ENCODE results near the gene TMPRSS11F. TPM values are rescaled to one million over a fixed set of nuclear protein-coding genes. Genes with fewer than 3 reads are reported as not detected.
A peak's percentile ranks its signal among the peaks of the same experiment; 100 is the strongest.
"Not testable (repeated sequence)": the region's sequence is repeated elsewhere in the genome, so short reads cannot be mapped to it uniquely, and the experiment has no call there.

Gene TMPRSS11F
- not detected for total RNA-seq

GRCh38 chr4:68129793-68130192 lies at the start of gene TMPRSS11F:
TSS of gene TMPRSS11F (minus strand) at chr4:68129869. CDS start at chr4:68129820, 49 bp downstream.
- Mint-ChIP-seq H3K36me3 (ENCODE audit: low read depth) (no peaks in the 10 kb centered on the region), H3K27me3 (peaks cover 2% of the 10 kb centered on the region), H3K4me3 (no peak within 1 kb of the TSS), H3K4me1 (no peaks in the 10 kb centered on the region), H3K27ac (no peak within 1 kb of the TSS), H3K9me3 (peaks cover 5% of the 10 kb centered on the region)
- ChIA-PET POLR2A (no interaction called here), CTCF (no interaction called here)
- no peak for DNase-seq

GRCh38 chr4:68176904-68177303 lies 47.2 kb upstream of the TMPRSS11F start:
- no peak for DNase-seq
- CTCF ChIA-PET = no interaction called here
- Mint-ChIP-seq H3K36me3 (ENCODE audit: low read depth) (no peaks in the 10 kb centered on the region), H3K4me3 (no peak overlapping the region), H3K27ac (no peak overlapping the region), H3K9me3 (no peaks in the 10 kb centered on the region), H3K27me3 (peaks cover 8% of the 10 kb centered on the region), H3K4me1 (peaks cover 2% of the 10 kb centered on the region)
- POLR2A ChIA-PET = no interaction called here

DNA sequence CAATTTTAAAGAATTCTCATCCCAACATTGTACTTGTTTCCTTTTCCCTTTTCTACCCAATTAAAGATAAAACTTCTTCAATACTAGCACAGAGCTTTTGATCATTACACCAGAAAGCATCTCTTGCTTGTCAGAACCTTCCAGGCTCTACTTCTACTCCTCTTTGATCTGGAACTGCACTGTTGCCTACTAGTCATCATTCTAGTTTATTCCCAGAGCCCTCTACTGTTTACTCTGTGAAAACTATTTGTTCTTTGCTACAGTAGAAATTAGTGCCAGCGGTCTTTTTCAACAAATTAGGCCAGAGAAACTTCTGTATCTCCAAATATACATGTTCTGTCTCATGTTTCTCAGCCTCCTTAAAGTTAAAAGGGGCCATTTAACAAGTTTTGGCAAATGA lies 46.8 kb upstream of the TMPRSS11F start:
- ChIA-PET POLR2A (no interaction called here), CTCF (no interaction called here)
- peaks cover 8% of the 10 kb centered on the region for H3K27me3 Mint-ChIP-seq
- H3K36me3 Mint-ChIP-seq (ENCODE audit: low read depth) = no peaks in the 10 kb centered on the region
- no peaks in the 10 kb centered on the region for H3K9me3 Mint-ChIP-seq
- H3K4me1 Mint-ChIP-seq = peaks cover 2% of the 10 kb centered on the region
- H3K27ac Mint-ChIP-seq = no peak overlapping the region
- no peak for DNase-seq
- no peak overlapping the region for H3K4me3 Mint-ChIP-seq

- ChIA-PET POLR2A (no interaction called here), CTCF (interaction anchor here (0.7 kb wide), 1 partner anchor 1329 kb away, joined by 4 read pairs; no protein-coding TSS in a partner anchor)
- peaks cover 2% of the 10 kb centered on the region for H3K4me1 Mint-ChIP-seq
- peaks cover 8% of the 10 kb centered on the region for H3K27me3 Mint-ChIP-seq
- H3K27ac Mint-ChIP-seq = no peak overlapping the region
- DNase-seq = peak; percentile 61
- H3K36me3 Mint-ChIP-seq (ENCODE audit: low read depth) = no peaks in the 10 kb centered on the region
- H3K4me3 Mint-ChIP-seq = no peak overlapping the region
- no peaks in the 10 kb centered on the region for H3K9me3 Mint-ChIP-seq
Observed at GRCh38 chr4:68175562-68176155, 46.0 kb upstream of the TMPRSS11F start.

DNA sequence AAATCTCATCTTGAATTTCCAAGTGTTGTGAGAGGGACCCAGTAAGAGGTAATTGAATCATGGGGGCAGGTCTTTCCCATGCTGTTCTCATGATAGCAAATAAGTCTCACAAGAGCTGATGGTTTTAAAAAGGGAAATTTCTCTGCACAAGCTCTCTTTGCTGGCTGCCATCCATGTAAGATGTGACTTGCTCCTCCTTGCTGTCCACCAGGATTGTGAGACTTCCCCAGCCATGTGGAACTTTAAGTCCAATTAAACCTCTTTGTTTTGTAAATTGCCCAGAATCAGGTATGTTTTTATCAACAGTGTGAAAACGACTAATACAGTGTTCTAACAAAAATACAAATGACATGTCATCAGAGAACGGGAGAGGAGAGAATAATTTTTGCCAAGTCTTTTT lies 44.7 kb upstream of the TMPRSS11F start:
- H3K4me3 Mint-ChIP-seq; H3K27me3 Mint-ChIP-seq; H3K9me3 Mint-ChIP-seq; DNase-seq; POLR2A ChIA-PET; H3K4me1 Mint-ChIP-seq; H3K36me3 Mint-ChIP-seq (ENCODE audit: low read depth); H3K27ac Mint-ChIP-seq; CTCF ChIA-PET: not testable (repeated sequence)

- H3K9me3 Mint-ChIP-seq; H3K27me3 Mint-ChIP-seq; H3K4me3 Mint-ChIP-seq; H3K36me3 Mint-ChIP-seq (ENCODE audit: low read depth); H3K4me1 Mint-ChIP-seq; POLR2A ChIA-PET; CTCF ChIA-PET; H3K27ac Mint-ChIP-seq; DNase-seq: not testable (repeated sequence)
Observed at GRCh38 chr4:68172147-68172546, 42.5 kb upstream of the TMPRSS11F start.

- Mint-ChIP-seq H3K27me3 (peaks cover 2% of the 10 kb centered on the region), H3K4me3 (no peak overlapping the region), H3K36me3 (ENCODE audit: low read depth) (no peaks in the 10 kb centered on the region), H3K4me1 (no peaks in the 10 kb centered on the region), H3K9me3 (no peaks in the 10 kb centered on the region), H3K27ac (no peak overlapping the region)
- no peak for DNase-seq
- ChIA-PET POLR2A (no interaction called here), CTCF (no interaction called here)
Observed at GRCh38 chr4:68167706-68168105, 38.0 kb upstream of the TMPRSS11F start.

GRCh38 chr4:68167166-68167565 lies 37.5 kb upstream of the TMPRSS11F start:
- ChIA-PET CTCF (no interaction called here), POLR2A (no interaction called here)
- DNase-seq = no peak
- H3K36me3 Mint-ChIP-seq (ENCODE audit: low read depth) = no peaks in the 10 kb centered on the region
- no peak overlapping the region for H3K4me3 Mint-ChIP-seq
- H3K27ac Mint-ChIP-seq = no peak overlapping the region
- H3K9me3 Mint-ChIP-seq = no peaks in the 10 kb centered on the region
- H3K27me3 Mint-ChIP-seq = peaks cover 2% of the 10 kb centered on the region
- H3K4me1 Mint-ChIP-seq = no peaks in the 10 kb centered on the region

DNA sequence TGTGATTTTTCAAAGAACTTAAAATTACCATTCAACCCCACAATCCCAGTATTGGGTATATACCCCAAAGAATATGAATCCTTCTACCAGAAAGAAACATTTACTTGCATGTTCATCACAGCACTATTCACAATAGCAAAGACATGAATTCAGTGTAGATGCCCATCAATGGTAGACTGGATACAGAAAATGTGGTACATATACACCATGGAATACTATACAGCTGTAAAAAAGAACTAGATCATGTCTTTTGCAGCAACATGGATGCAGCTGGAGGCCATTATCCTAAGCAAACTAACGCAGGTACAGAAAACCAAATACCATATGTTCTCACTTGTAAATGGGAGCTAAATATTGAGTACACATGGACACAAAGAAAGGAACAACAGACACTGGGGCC lies 34.1 kb upstream of the TMPRSS11F start:
- POLR2A ChIA-PET = no interaction called here
- no peak overlapping the region for H3K4me3 Mint-ChIP-seq
- no peak for DNase-seq
- CTCF ChIA-PET = interaction anchor here (0.7 kb wide), 1 partner anchor 335 kb away, joined by 4 read pairs; no protein-coding TSS in a partner anchor
- no peak overlapping the region for H3K27ac Mint-ChIP-seq
- H3K4me1 Mint-ChIP-seq = no peaks in the 10 kb centered on the region
- H3K36me3 Mint-ChIP-seq (ENCODE audit: low read depth) = no peaks in the 10 kb centered on the region
- peaks cover 6% of the 10 kb centered on the region for H3K27me3 Mint-ChIP-seq
- no peaks in the 10 kb centered on the region for H3K9me3 Mint-ChIP-seq

DNA sequence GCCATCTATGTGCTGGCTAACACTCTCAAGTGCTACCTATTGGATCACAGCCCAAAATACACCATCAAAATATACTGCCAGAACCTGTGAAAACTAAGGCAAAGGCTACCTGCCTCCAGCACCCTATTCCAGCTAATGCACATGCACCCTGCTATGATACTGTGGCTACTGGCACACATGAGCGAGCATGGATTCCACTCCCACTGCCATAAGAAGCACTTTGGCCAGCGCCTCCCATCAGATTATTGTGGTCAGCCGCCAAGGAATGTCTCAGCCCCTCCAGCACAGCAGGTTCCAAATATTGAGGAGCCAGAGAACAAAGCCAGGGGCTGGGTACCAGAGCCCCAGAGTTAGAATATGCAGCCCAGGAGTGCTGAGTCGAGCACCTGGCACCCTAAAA lies 32.5 kb upstream of the TMPRSS11F start:
- no peak for DNase-seq
- H3K27me3 Mint-ChIP-seq = peaks cover 6% of the 10 kb centered on the region
- ChIA-PET CTCF (interaction anchor here (0.6 kb wide), 1 partner anchor 100 kb away, joined by 3 read pairs; no protein-coding TSS in a partner anchor), POLR2A (no interaction called here)
- H3K36me3 Mint-ChIP-seq (ENCODE audit: low read depth) = no peaks in the 10 kb centered on the region
- H3K27ac Mint-ChIP-seq = no peak overlapping the region
- no peaks in the 10 kb centered on the region for H3K9me3 Mint-ChIP-seq
- no peaks in the 10 kb centered on the region for H3K4me1 Mint-ChIP-seq
- no peak overlapping the region for H3K4me3 Mint-ChIP-seq

DNA sequence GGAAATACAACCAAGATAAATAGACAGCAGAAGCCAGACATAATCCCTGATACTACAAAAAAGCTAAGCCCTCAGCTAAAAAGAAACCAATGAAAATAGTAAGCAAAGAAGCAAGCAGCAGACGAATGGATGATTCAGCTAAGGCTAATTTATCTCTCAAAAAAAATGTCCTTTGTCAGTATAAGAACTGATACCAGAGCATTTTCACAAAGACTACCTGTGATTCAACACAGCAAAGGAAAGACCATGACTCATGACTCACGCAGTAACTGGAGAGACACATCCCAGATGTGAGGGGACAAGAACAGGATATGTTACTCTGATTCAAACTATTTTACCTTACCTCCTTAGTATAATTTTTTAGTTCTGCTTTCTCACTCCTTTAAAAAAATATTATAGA lies 22.7 kb upstream of the TMPRSS11F start:
- DNase-seq = no peak
- ChIA-PET CTCF (no interaction called here), POLR2A (no interaction called here)
- Mint-ChIP-seq H3K4me1 (no peaks in the 10 kb centered on the region), H3K36me3 (ENCODE audit: low read depth) (no peaks in the 10 kb centered on the region), H3K27me3 (peaks cover 1% of the 10 kb centered on the region), H3K4me3 (no peak overlapping the region), H3K9me3 (no peaks in the 10 kb centered on the region), H3K27ac (no peak overlapping the region)

DNA sequence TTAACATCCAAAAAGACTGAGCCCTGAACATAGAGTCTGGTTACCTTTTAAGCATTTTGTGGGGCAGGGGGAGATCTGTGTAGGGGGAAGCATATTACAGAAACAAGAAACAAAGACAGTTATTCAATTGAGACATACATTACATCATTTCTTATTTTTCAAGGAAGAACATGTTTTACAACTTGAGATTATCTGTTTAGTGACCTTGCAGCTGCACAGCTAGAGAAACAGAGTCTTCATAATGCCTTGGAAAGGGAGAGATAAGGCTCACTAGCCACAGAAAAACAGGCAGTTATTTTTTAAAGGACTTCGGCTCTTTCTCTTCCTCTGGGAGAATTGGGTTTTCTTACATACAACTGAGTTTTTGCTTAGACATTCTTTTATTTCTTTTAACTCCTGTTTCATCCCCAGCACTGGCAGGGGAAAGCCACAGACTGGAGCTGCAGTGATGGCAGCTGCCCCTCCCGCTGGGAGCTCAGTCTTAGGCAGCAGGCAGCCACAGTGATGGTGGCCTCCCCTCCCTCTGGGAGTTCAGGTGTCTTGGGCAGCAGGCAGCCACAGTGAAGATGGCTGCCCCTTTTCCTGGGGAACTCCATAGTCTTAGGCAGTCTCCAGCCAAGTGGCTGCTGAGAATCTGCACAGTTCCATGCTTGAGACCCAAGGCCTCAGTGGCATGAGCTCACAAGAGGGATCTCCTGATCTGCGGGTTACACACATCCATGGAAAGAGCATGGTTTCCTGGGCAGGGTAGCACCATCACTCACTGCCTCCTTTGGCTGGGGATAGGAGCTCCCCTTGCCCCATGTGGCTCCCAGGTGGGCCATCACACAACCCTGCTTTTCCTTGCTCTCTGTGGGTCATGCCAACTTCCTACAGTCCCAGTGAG lies 19.4 kb upstream of the TMPRSS11F start:
- ChIA-PET CTCF (no interaction called here), POLR2A (no interaction called here)
- H3K27ac Mint-ChIP-seq = no peak overlapping the region
- DNase-seq = no peak
- H3K27me3 Mint-ChIP-seq = no peaks in the 10 kb centered on the region
- H3K4me1 Mint-ChIP-seq = no peaks in the 10 kb centered on the region
- H3K4me3 Mint-ChIP-seq = no peak overlapping the region
- H3K36me3 Mint-ChIP-seq (ENCODE audit: low read depth) = no peaks in the 10 kb centered on the region
- H3K9me3 Mint-ChIP-seq = no peaks in the 10 kb centered on the region

- H3K27ac Mint-ChIP-seq = no peak overlapping the region
- no peaks in the 10 kb centered on the region for H3K36me3 Mint-ChIP-seq (ENCODE audit: low read depth)
- no peak overlapping the region for H3K4me3 Mint-ChIP-seq
- no peaks in the 10 kb centered on the region for H3K4me1 Mint-ChIP-seq
- ChIA-PET POLR2A (no interaction called here), CTCF (no interaction called here)
- DNase-seq = no peak
- H3K27me3 Mint-ChIP-seq = no peaks in the 10 kb centered on the region
- H3K9me3 Mint-ChIP-seq = no peaks in the 10 kb centered on the region
Observed at GRCh38 chr4:68147079-68147478, 17.4 kb upstream of the TMPRSS11F start.

- Mint-ChIP-seq H3K27ac (no peak overlapping the region), H3K9me3 (no peaks in the 10 kb centered on the region), H3K27me3 (no peaks in the 10 kb centered on the region), H3K36me3 (ENCODE audit: low read depth) (no peaks in the 10 kb centered on the region), H3K4me3 (no peak overlapping the region), H3K4me1 (no peaks in the 10 kb centered on the region)
- ChIA-PET CTCF (no interaction called here), POLR2A (no interaction called here)
- DNase-seq = no peak
Observed at GRCh38 chr4:68145261-68145660, 15.6 kb upstream of the TMPRSS11F start.
